H1 (cell line): ENCODE measurements around the gene ACTR8. TPM values are rescaled to one million over a fixed set of nuclear protein-coding genes. Genes with fewer than 3 reads are reported as not detected.

ENCODE experiments used
- CTCF ChIA-PET: fragments of 300-600 bp; sonication (Branson Sonifier 250); formaldehyde crosslinking; loops from one replicate; lab custom pipeline; 2021; ENCODE audit not compliant: partially characterized antibody; lab: Charles Lee
- POLR2A ChIA-PET: fragments of 300-600 bp; sonication (Branson Sonifier 250); formaldehyde crosslinking; loops from one replicate; lab custom pipeline; 2021; ENCODE audit warnings: inconsistent platforms; ENCODE audit not compliant: partially characterized antibody; lab: Charles Lee
- DNase-seq, 2 experiments: peaks; one replicate each; pipeline versions ENCODE4 v3.0.0 to v3.0.0-alpha.2; 2010 to 2022; ENCODE audit warnings: low spot score in 2 of 2, low read depth in 1 of 2, mixed read lengths in 1 of 2
- FAIRE-seq: peaks from 2 replicates; lab custom pipeline; 2011; peaks lifted over from hg19 to GRCh38; lab: Jason Lieb, UNC
- H2AFZ ChIP-seq: 2 replicates; pipeline ENCODE4 v1.8.1; 2012; ENCODE audit warnings: low read length, inconsistent platforms
- H2AK5ac ChIP-seq: 2 replicates; pipeline ENCODE4 v1.6.1; 2013; ENCODE audit warnings: low read depth, low read length
- H2BK120ac ChIP-seq: replicated peaks from 2 replicates; pipeline ENCODE3; 2013; ENCODE audit warnings: low read depth, low read length, inconsistent platforms
- H2BK12ac ChIP-seq: 2 replicates; pipeline ENCODE4 v1.6.1; 2013; ENCODE audit warnings: low read depth, low read length
- H2BK15ac ChIP-seq: 2 replicates; pipeline ENCODE4 v1.6.1; 2013; ENCODE audit warnings: low read length
- H2BK20ac ChIP-seq: 2 replicates; pipeline ENCODE4 v1.6.1; 2013; ENCODE audit warnings: low read length
- H2BK5ac ChIP-seq: 2 replicates; pipeline ENCODE4 v1.6.1; 2013; ENCODE audit warnings: low read depth, low read length
- H3K14ac ChIP-seq: 2 replicates; pipeline ENCODE4 v1.6.1; 2013; ENCODE audit warnings: inconsistent platforms; ENCODE audit not compliant: insufficient read length
- H3K18ac ChIP-seq: 2 replicates; pipeline ENCODE4 v1.6.1; 2013; ENCODE audit warnings: low read length; ENCODE audit errors: extremely low read depth
- H3K23ac ChIP-seq: 2 replicates; pipeline ENCODE4 v1.6.1; 2013; ENCODE audit warnings: inconsistent platforms; ENCODE audit not compliant: insufficient read length
- H3K23me2 ChIP-seq: 2 replicates; pipeline ENCODE4 v1.6.1; 2013; ENCODE audit warnings: low read depth, low read length
- H3K27ac ChIP-seq: 2 replicates; pipeline ENCODE4 v1.6.1; 2011; ENCODE audit warnings: low read depth, low read length, inconsistent platforms
- H3K27me3 ChIP-seq, 4 experiments: replicated peaks in 1 of 4; 1 replicate in 1 of 4; 2 replicates in 3 of 4; pipeline versions ENCODE4 v1.6.1 to v1.8.1; 2011 to 2013; ENCODE audit warnings: low read length in 3 of 4, mild to moderate bottlenecking in 3 of 4, inconsistent platforms in 2 of 4, mixed read lengths in 2 of 4, moderate library complexity in 1 of 4; ENCODE audit not compliant: control insufficient read depth in 3 of 4, insufficient read depth in 3 of 4; ENCODE audit errors: extremely low read depth in 1 of 4
- H3K36me3 ChIP-seq, 4 experiments: 2 replicates each; pipeline versions ENCODE4 v1.6.1 to v1.8.1; 2011 to 2013; ENCODE audit warnings: mild to moderate bottlenecking in 4 of 4, low read length in 3 of 4, moderate library complexity in 2 of 4, control low read depth in 1 of 4, inconsistent platforms in 1 of 4; ENCODE audit not compliant: insufficient read depth in 4 of 4, control insufficient read depth in 2 of 4
- H3K4ac ChIP-seq: replicated peaks from 2 replicates; pipeline ENCODE3; 2013; ENCODE audit warnings: low read length, low read depth, mixed read lengths, inconsistent platforms; ENCODE audit not compliant: insufficient read length
- H3K4me1 ChIP-seq, 4 experiments: replicated peaks in 1 of 4; 1 replicate in 1 of 4; 2 replicates in 3 of 4; pipeline versions ENCODE4 v1.6.1 to v1.8.1; 2011 to 2013; ENCODE audit warnings: low read length in 3 of 4, inconsistent platforms in 2 of 4, mixed read lengths in 1 of 4; ENCODE audit not compliant: insufficient read depth in 4 of 4, control insufficient read depth in 3 of 4
- H3K4me2 ChIP-seq, 2 experiments: 2 replicates each; pipeline versions ENCODE4 v1.6.1 to v1.8.1; 2011 to 2013; ENCODE audit warnings: low read depth in 2 of 2, low read length in 2 of 2, control low read depth in 1 of 2, inconsistent platforms in 1 of 2, mild to moderate bottlenecking in 1 of 2; ENCODE audit not compliant: insufficient read depth in 1 of 2
- H3K4me3 ChIP-seq, 4 experiments: fragments of 200-600, 300-600 bp in 1 of 4; sonication (generic), shearing (Covaris generic), sonication (Bioruptor Twin) in 1 of 4; 2 replicates each; pipeline versions ENCODE4 v1.5.1 to v1.8.1; 2011 to 2016; ENCODE audit warnings: low read length in 4 of 4, low read depth in 3 of 4, control low read depth in 2 of 4, inconsistent platforms in 2 of 4, mild to moderate bottlenecking in 2 of 4, mixed read lengths in 1 of 4, moderate library complexity in 1 of 4; ENCODE audit not compliant: insufficient read depth in 2 of 4; ENCODE audit errors: extremely low read depth in 1 of 4
- H3K56ac ChIP-seq: replicated peaks from 2 replicates; pipeline ENCODE3; 2013; ENCODE audit warnings: low read depth, mild to moderate bottlenecking, mixed read lengths, low read length, inconsistent platforms; ENCODE audit not compliant: insufficient read length
- H3K79me1 ChIP-seq: 2 replicates; pipeline ENCODE4 v1.6.1; 2013; ENCODE audit warnings: low read depth, low read length, control low read depth
- H3K79me2 ChIP-seq, 2 experiments: 2 replicates each; pipeline versions ENCODE4 v1.6.1 to v1.8.1; 2012 to 2013; ENCODE audit warnings: low read length in 2 of 2, mild to moderate bottlenecking in 2 of 2, inconsistent platforms in 1 of 2; ENCODE audit not compliant: insufficient read depth in 2 of 2, control insufficient read depth in 1 of 2
- H3K9ac ChIP-seq, 4 experiments: replicated peaks in 1 of 4; 1 replicate in 1 of 4; 2 replicates in 3 of 4; pipeline versions ENCODE4 v1.6.1 to v1.8.1; 2011 to 2013; ENCODE audit warnings: low read depth in 3 of 4, low read length in 3 of 4, control low read depth in 2 of 4, mild to moderate bottlenecking in 2 of 4, moderate library complexity in 2 of 4, inconsistent platforms in 1 of 4; ENCODE audit errors: extremely low read depth in 1 of 4
- H3K9me3 ChIP-seq, 2 experiments: 2 replicates each; pipeline versions ENCODE4 v1.6.1 to v1.8.1; 2012 to 2013; ENCODE audit warnings: mild to moderate bottlenecking in 2 of 2, moderate library complexity in 2 of 2, control low read depth in 1 of 2, inconsistent platforms in 1 of 2, low read depth in 1 of 2, low read length in 1 of 2, mixed read lengths in 1 of 2; ENCODE audit not compliant: insufficient read depth in 2 of 2
- H4K20me1 ChIP-seq, 2 experiments: replicated peaks in 1 of 2; 2 replicates each; pipeline versions ENCODE3 to v1.8.1; 2011 to 2013; ENCODE audit warnings: inconsistent platforms in 2 of 2, low read length in 2 of 2, mild to moderate bottlenecking in 1 of 2; ENCODE audit not compliant: insufficient read depth in 2 of 2, control insufficient read depth in 1 of 2
- H4K5ac ChIP-seq: 2 replicates; pipeline ENCODE4 v1.6.1; 2013; ENCODE audit warnings: low read length, low read depth, mixed read lengths, inconsistent platforms; ENCODE audit not compliant: insufficient read length
- H4K8ac ChIP-seq: 2 replicates; pipeline ENCODE4 v1.8.0; 2013; ENCODE audit warnings: mild to moderate bottlenecking, moderate library complexity, low read length, inconsistent platforms; ENCODE audit not compliant: insufficient read depth; ENCODE audit errors: extremely low read depth
- H4K91ac ChIP-seq: replicated peaks from 2 replicates; pipeline ENCODE3; 2013; ENCODE audit warnings: low read length, mixed read lengths, inconsistent platforms; ENCODE audit not compliant: insufficient read length
- KDM1A ChIP-seq: fragments of 200-600, 300-600 bp; sonication (generic); IDR thresholded peaks from 2 replicates; pipeline ENCODE4 v1.7.1; 2016; ENCODE audit warnings: mild to moderate bottlenecking, low read length, borderline replicate concordance
- NRF1 ChIP-seq: IDR thresholded peaks from 2 replicates; pipeline ENCODE4 v1.6.1; 2011; ENCODE audit warnings: mild to moderate bottlenecking, low read depth, low read length, improper control_type of control experiment
- TBP ChIP-seq: IDR thresholded peaks from 2 replicates; pipeline ENCODE4 v1.6.1; 2011; ENCODE audit warnings: low read depth, low read length, improper control_type of control experiment
- TEAD4 ChIP-seq: IDR thresholded peaks from 2 replicates; pipeline ENCODE4 v1.6.1; 2012; ENCODE audit warnings: low read depth, low read length, inconsistent platforms, mixed read lengths
- WGBS, 2 experiments: shearing (Covaris generic) in 1 of 2; methylation state at CpG; one replicate each; pipeline versions ENCODE4 v1.1.6 to v1.1.7; 2013 to 2015; ENCODE audit warnings: low lambda C conversion rate in 2 of 2, mixed read lengths in 2 of 2, inconsistent platforms in 1 of 2, low coverage in 1 of 2, missing lambda C conversion rate in 1 of 2; ENCODE audit not compliant: insufficient replicate concordance in 2 of 2, insufficient coverage in 1 of 2, insufficient read length in 1 of 2; ENCODE audit errors: extremely low coverage in 1 of 2, missing lambda C conversion rate in 1 of 2; 5-methylcytosine and 5-hydroxymethylcytosine counted together
- long read RNA-seq, 2 experiments: library from RNA in 1 of 2; library from capped mRNA in 1 of 2; stranded (forward); transcript quantifications; one replicate each; pipeline ENCODE4 v2.0.0, GENCODE V29; 2021; ENCODE audit warnings: inconsistent platforms in 1 of 2
- polyA minus RNA-seq, 3 experiments: library from RNA; depleted of rRNA, polyadenylated mRNA; stranded (reverse); fragments of >200 nt; gene quantifications; 1 replicate in 2 of 3; 2 replicates in 1 of 3; pipeline ENCODE4 v1.2.3, GENCODE V29; 2011
- polyA plus RNA-seq, 7 experiments: library from polyadenylated mRNA; depleted of rRNA in 3 of 7; stranded (reverse) in 5 of 7; unstranded in 2 of 7; fragments of >200 nt in 5 of 7; fragments of 200-250 nt in 2 of 7; gene quantifications; 1 replicate in 5 of 7; 2 replicates in 1 of 7; 4 replicates in 1 of 7; pipeline versions ENCODE4 v1.2.1 to v1.2.3, GENCODE V29; 2011 to 2013; ENCODE audit warnings: missing spikeins in 2 of 7, mixed read lengths in 2 of 7
- total RNA-seq: library from RNA; stranded (reverse); fragmentation: NEBNext Ultra II Directional; extraction: Animal tissue kit (Norgen Biotek cat#: 25700); gene quantifications from 2 replicates; pipeline ENCODE4 v1.2.1, GENCODE V29; 2021

Gene ACTR8, protein sequence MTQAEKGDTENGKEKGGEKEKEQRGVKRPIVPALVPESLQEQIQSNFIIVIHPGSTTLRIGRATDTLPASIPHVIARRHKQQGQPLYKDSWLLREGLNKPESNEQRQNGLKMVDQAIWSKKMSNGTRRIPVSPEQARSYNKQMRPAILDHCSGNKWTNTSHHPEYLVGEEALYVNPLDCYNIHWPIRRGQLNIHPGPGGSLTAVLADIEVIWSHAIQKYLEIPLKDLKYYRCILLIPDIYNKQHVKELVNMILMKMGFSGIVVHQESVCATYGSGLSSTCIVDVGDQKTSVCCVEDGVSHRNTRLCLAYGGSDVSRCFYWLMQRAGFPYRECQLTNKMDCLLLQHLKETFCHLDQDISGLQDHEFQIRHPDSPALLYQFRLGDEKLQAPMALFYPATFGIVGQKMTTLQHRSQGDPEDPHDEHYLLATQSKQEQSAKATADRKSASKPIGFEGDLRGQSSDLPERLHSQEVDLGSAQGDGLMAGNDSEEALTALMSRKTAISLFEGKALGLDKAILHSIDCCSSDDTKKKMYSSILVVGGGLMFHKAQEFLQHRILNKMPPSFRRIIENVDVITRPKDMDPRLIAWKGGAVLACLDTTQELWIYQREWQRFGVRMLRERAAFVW
- total RNA-seq, result 25.4 and 26.9 TPM in 2 replicates
- 5.9 and 8.3 TPM in 2 replicates for polyA plus RNA-seq (2011; rRNA removed)
- polyA plus RNA-seq (2011; cell fraction: cytosol; rRNA removed), result 11.9 TPM
- 13.1 TPM for polyA plus RNA-seq (2011; cell fraction: nucleus; rRNA removed)
- 16.9 to 21.6 TPM (median 18.6 TPM) in 4 replicates for polyA plus RNA-seq (2012, experiment 1 of 2)
- 3.1 TPM for polyA plus RNA-seq (2012, experiment 2 of 2)
- polyA plus RNA-seq (2013, experiment 1 of 2), result 10.5 TPM
- 10.4 TPM for polyA plus RNA-seq (2013, experiment 2 of 2)
- polyA minus RNA-seq (2011; rRNA and poly(A)+ RNA removed), result 22.6 and 26.5 TPM in 2 replicates
- 18.3 TPM for polyA minus RNA-seq (2011; cell fraction: cytosol; rRNA and poly(A)+ RNA removed)
- 19.4 TPM for polyA minus RNA-seq (2011; cell fraction: nucleus; rRNA and poly(A)+ RNA removed)
- long read RNA-seq, experiment 1, transcript ACTR8-201 (13 exons, 3,629 nt), result major isoform, 7 of 12 reads
- long read RNA-seq, experiment 1, partial matches to known transcripts, result 2 of 12 reads
- long read RNA-seq, experiment 1, other reads (novel, unspliced or antisense), result 2 of 12 reads
- long read RNA-seq, experiment 2, transcript ACTR8-201 (13 exons, 3,629 nt), result major isoform, 21 of 31 reads
- long read RNA-seq, experiment 2, partial matches to known transcripts, result 8 of 31 reads
- long read RNA-seq, experiment 2, other reads (novel, unspliced or antisense), result 2 of 31 reads

DNA sequence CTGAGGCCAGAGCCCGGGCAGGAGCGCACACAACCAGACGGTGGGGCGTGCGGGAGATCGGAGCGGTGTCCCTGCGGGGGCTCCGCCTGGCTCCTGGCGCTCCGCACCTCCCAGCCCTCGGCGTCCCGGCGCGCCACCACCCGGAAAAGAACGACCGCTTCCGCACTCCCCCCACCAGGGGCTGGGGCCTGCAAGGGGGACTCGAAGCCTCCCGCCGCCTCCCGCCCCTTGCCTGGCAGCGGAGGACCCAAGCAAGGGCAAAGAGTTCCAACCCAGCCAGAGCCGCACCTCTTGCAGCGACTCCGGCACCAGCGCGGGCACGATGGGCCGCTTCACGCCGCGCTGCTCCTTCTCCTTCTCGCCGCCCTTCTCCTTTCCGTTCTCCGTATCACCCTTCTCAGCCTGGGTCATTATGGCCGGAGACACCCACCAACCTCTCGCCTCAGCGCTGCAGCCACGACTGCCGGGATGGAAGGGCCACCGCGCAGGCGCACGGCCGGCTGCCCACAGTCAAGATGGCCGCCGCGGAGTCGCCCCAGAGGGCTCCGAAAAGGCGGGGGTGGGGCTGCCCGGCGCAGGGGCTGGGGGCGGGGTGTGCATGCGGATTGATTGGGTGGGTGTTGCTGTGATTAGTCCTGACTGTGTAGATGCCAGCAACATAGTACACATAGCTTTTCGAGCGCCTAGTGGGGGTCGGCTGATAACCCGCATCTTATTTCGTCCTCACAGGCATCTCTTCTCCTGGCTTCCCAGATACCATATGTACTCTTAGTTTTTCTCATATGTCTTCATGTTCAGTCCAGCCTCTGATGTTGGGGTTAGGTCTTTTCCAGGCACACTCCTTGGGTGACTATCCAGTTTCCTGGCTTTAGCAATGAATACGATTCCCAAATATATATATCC is at the start of gene ACTR8:
ACTR8 (minus strand) TSS at position 462 of the 903 bp plus-strand sequence; CDS start at position 411, 51 bp downstream.
- H4K20me1 ChIP-seq, result no peaks in the 10 kb centered on the region
- H3K56ac ChIP-seq, result peak within 1 kb of the TSS; percentile 85
- H2BK12ac ChIP-seq, result peak within 1 kb of the TSS; percentile 52; the same call in 1 of the 2 replicates
- H3K9ac ChIP-seq, result peak within 1 kb of the TSS; percentile 59 to 96 (median 86)
- H3K23me2 ChIP-seq, result peaks cover 2% of the 10 kb centered on the region; the same call in 1 of the 2 replicates
- H3K23ac ChIP-seq, result no peak within 1 kb of the TSS
- peak within 1 kb of the TSS; percentile 92 for H2BK5ac ChIP-seq
- peak within 1 kb of the TSS; percentile 85 to 88 for H3K4me2 ChIP-seq
- H4K8ac ChIP-seq, result peak within 1 kb of the TSS; percentile 95; the same call in 1 of the 2 replicates
- H3K79me1 ChIP-seq, result no peaks in the 10 kb centered on the region; the same call in 1 of the 2 replicates
- no peak within 1 kb of the TSS for H2BK15ac ChIP-seq
- no peaks in the 10 kb centered on the region for H3K27me3 ChIP-seq
- POLR2A ChIA-PET, result interaction anchor here (0.7 to 2.0 kb wide), 5 partner anchors 9 to 39 kb away, joined by 3 to 7 read pairs (median 4); partner anchors contain the start of genes CHDH and IL17RB
- H3K4me3 ChIP-seq, result peak within 1 kb of the TSS; percentile 73 to 94 (median 90)
- H4K91ac ChIP-seq, result peak within 1 kb of the TSS; percentile 11
- peaks cover 3 to 7% (median 4%) of the 10 kb centered on the region in 4 experiments; a peak in 5 of 7 replicates for H3K4me1 ChIP-seq
- H2BK20ac ChIP-seq, result no peak within 1 kb of the TSS
- no peak within 1 kb of the TSS for H3K4ac ChIP-seq
- peak within 1 kb of the TSS; percentile 80 for H3K27ac ChIP-seq
- H3K14ac ChIP-seq, result no peak within 1 kb of the TSS
- H4K5ac ChIP-seq, result peak within 1 kb of the TSS; percentile 68
- H2BK120ac ChIP-seq, result no peak within 1 kb of the TSS
- CTCF ChIA-PET, result interaction anchor here (0.7 to 1.6 kb wide), 4 partner anchors 8 to 116 kb away, joined by 3 to 5 read pairs (median 4); no protein-coding TSS in a partner anchor
- H3K36me3 ChIP-seq, result peaks cover 10 to 48% (median 27%) of the 10 kb centered on the region in 4 experiments; a peak in 7 of 8 replicates
- no peak for FAIRE-seq
- H3K9me3 ChIP-seq, result no peaks in the 10 kb centered on the region; a peak in 1 of 4 replicates
- WGBS, 2 experiments, result 3% methylated on average over 39 of the region's 65 CpGs; no CpG with 5 or more reads in 1 of the 2 experiments
- no peak within 1 kb of the TSS for H2AK5ac ChIP-seq
- H2AFZ ChIP-seq, result peak within 1 kb of the TSS; percentile 37; the same call in 1 of the 2 replicates
- H3K18ac ChIP-seq, result peak within 1 kb of the TSS; percentile 95; the same call in 1 of the 2 replicates
- H3K79me2 ChIP-seq, result peaks cover 0 to 12% of the 10 kb centered on the region in 2 experiments; a peak in 2 of 4 replicates
- DNase-seq, result peak; percentile 72 to 94
- TF ChIP-seq KDM1A, result no peak
- 0 out of 2 replicates have a peak, but pooled peaks have one; percentile 7 for TF ChIP-seq TEAD4
- peak; percentile 92 for TF ChIP-seq TBP
- TF ChIP-seq NRF1, result peak; percentile 81
